IMR-90 (cell line): Measurements from ENCODE around the gene HUS1B.

Source experiments
- CTCF ChIP-seq: conservative IDR thresholded peaks from 2 replicates; pipeline ENCODE4 v1.5.1; 2012; ENCODE audit warnings: mild to moderate bottlenecking, low read depth, low read length, improper control_type of control experiment
- ELK1 ChIP-seq: fragments of 150-350 bp; IDR thresholded peaks from 2 replicates; pipeline ENCODE4 v1.6.1; 2016; ENCODE audit warnings: low read depth, mild to moderate bottlenecking, low read length, moderate library complexity, borderline replicate concordance
- POLR2A ChIP-seq: IDR thresholded peaks from 2 replicates; pipeline ENCODE4 v1.6.1; 2012; ENCODE audit warnings: mild to moderate bottlenecking, low read depth, low read length

- TF ChIP-seq CTCF, result no peak
- no peak for TF ChIP-seq POLR2A
- no peak for TF ChIP-seq ELK1
Measured at GRCh38 chr6:642805-643204, 14.1 kb downstream of the HUS1B start.
